Activated CD8-positive, alpha-beta memory T cell treated with anti-CD3 and anti-CD28 coated beads, Interleukin-2, amount 50 U/mL, for 1 hour (primary cell): ENCODE results near the gene SLC35F6.
A peak's percentile ranks its signal among the peaks of the same experiment; 100 is the strongest.

Source experiments
- DNase-seq: peaks from one replicate; pipeline ENCODE4 v3.0.0-alpha.2; 2020; ENCODE audit errors: extremely low read depth

Gene SLC35F6, protein sequence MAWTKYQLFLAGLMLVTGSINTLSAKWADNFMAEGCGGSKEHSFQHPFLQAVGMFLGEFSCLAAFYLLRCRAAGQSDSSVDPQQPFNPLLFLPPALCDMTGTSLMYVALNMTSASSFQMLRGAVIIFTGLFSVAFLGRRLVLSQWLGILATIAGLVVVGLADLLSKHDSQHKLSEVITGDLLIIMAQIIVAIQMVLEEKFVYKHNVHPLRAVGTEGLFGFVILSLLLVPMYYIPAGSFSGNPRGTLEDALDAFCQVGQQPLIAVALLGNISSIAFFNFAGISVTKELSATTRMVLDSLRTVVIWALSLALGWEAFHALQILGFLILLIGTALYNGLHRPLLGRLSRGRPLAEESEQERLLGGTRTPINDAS

GRCh38 chr2:26764078-26764887 lies at the start of gene SLC35F6:
TSS of gene SLC35F6 (plus strand) at chr2:26764284. CDS start at chr2:26764350, 66 bp downstream.
- DNase-seq: peak; percentile 27

DNA sequence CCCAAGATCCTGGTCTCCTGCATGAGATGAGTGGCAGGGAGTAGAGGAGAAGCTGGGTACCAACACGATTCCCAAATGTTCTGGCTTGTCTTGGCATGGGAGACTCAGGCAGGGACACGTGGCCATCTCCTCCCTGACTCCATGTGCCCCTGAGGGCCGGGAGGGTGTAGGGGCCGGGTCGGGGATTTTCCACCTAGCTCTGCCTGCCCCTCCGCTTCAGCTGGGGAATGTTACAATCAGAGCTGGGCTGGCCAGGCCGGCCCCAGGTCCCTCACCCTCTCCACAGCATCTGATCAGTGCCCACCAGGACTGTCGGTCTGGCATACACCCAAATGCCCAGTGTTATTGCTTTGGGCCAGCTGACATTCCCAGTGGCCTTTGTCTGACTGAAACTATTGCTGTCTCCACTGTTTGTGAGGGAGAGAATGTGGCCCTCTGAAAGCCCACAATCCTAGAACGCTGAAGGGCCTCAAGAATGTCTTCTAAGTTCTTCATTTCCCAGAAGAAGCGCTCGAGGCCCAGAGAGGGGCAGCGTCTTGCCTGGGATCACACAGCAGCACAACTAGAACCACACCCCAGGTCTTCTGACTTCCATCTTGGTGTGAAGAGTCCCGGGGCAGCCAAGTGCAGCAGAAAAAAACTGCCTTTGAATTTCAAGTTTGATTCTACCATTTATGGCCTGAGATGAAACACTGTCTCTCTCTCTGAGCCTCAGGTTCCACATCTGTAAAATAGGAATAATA lies 48.4 kb upstream of the SLC35F6 start:
- DNase-seq: no peak

DNA sequence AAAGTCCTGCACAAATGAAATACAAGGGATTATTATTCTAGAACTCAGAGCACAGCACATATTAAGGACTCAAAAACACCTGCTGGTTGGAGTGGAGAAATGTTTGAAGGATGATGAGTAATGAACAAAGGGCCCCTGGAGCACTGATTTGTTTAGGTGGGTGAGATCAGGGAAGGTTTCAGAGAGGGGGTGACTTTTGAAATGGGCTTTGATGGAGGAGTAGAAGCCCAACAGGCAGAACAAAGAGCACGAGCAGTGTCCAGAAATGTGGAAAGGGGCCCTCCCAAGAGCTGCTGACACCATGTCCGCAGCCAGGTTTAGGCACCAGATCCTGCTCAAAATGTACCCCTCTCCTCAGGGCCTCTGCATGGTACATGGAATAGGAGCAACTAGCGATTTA lies 47.7 kb upstream of the SLC35F6 start:
- DNase-seq: no peak

GRCh38 chr2:26716769-26717168 lies 47.3 kb upstream of the SLC35F6 start:
- no peak for DNase-seq

DNA sequence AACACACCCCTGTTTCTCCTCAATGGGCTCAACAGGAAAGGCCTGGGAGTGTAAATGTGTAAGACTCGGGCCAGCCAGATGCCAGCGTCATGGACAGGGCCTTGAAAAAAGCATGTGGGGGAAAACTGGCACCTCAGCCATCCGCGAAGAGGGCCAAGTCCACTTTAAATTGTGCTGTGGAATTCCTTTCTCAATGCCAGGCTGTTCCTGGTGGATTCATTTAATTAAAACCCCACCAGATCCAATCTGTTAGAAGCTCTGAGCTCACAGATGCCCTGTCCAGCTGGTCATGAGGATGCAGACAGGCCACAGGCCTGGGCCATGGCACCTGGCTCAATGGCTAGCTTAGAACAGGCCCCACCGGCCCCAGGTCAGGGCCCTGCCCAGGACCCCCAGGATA lies 46.7 kb upstream of the SLC35F6 start:
- DNase-seq: no peak

GRCh38 chr2:26718949-26719686 lies 45.0 kb upstream of the SLC35F6 start:
- DNase-seq: no peak

- DNase-seq: no peak
Observed at GRCh38 chr2:26720322-26721114, 43.6 kb upstream of the SLC35F6 start.

DNA sequence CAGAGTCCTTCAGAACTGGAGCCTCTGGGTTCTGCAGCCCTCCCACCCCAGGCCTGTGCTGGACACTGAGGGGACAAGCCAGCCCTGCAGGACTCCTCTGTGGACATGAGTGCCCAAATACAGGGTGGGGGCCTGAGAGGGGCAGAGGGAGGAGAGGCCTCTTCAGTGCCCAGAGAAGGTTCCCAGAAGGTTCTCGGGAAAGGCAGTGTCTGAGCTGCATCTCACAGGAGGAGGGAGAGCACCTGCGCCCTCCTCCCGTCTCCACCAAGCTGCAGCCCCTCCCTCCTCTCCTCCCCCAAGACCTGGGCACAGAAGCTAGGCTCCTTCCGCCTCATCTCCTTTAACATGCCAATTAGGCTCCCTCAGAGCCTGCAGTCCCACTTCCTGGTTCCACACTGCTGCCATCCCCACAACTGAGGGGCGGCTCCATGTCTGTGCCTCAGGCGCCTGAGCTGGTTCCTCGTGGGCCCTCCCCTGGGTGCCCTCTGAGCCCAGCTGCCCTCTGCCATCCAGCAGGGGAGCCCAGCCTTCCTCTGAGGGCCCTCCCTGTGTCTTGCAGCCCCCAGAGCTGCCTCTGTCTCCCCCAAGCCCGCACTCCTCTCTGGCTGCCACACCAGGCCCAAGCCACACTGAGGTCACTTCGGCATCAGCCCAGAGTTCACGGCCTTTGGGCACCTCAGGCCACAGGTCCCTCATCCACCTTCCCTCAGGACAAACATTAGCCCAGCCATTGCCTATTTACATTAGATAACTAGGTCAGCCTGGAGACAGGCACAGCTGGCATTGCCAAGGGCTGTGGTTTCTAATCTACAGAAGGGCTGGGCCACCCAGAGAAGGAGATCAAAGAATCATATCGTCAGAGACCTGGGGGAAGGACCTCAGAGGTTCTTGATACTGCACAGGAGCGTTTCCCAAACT lies 42.7 kb upstream of the SLC35F6 start:
- no peak for DNase-seq

DNA sequence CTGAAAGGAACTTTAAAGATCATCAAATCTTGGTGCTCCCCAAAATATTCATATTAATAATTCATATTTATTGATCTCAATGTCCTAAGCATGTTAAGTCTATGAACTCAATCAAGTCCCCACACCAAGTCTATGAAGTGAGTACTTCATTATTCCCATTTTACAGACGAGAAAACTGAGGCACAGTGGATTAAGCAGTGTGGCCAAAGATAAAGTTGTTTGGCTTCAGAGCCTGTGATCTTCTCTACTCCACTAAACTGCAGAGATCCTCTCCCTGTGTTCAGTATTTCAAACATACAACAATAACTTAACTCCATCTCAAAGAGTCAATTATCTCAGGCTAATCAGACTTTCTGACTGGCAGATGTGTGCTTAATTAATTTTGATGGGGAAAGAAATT lies 41.8 kb upstream of the SLC35F6 start:
- no peak for DNase-seq

GRCh38 chr2:26722911-26723310 lies 41.2 kb upstream of the SLC35F6 start:
- no peak for DNase-seq

DNA sequence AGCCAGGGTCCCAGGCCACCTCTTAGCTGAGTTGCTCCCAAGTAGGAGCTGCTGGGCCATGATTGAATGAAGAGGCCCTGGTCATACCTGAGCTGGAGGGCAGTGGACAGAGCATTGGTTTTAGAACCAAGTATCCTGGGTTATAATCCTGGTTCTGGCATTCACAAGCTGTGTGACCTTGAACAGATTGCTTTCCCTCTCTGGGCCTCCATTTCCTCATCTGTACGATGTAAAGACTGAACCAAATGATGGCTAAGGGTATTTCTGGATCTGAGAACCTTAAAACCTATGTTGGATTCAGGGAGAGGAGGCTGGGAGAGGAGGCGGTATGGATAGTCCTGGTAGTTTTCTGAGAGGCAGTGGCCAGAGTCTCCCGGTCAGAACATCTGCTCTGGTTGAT lies 40.6 kb upstream of the SLC35F6 start:
- DNase-seq: no peak

DNA sequence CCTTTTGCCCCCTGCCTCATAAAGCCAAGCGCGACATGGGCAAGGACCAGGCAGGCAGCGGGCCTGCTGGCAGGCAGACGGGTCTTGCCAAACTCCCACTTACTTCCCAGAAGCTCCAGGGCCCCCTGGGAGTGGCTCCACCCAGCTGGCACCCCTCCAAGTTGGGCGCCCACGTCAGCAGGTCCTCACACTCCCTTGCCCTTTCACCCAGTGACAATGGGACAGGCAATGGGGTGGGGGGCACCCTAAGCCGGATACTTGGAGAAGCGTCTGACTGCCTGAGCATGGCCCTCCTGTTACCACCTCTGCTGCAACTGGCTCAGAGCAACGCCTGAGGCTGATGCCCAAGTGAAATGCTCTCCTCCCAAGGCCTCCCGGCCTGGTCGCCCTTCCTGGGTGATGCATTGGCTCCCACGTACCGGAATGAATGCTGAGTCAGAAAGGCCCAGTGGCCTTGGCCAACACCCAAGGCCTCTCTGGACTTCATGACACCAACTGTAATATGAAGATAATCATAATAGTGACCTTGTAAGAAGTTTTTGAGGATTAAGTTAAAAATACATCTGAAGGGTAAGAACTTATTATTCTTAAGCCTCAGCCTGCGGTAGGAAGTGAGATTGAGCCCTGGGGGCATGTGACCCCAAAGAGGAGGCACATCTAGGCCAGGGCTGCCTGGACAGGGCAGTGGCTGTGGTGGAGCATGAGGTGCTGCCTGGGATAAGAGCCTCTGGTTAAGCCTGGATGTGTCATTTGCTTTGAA lies 39.9 kb upstream of the SLC35F6 start:
- no peak for DNase-seq

DNA sequence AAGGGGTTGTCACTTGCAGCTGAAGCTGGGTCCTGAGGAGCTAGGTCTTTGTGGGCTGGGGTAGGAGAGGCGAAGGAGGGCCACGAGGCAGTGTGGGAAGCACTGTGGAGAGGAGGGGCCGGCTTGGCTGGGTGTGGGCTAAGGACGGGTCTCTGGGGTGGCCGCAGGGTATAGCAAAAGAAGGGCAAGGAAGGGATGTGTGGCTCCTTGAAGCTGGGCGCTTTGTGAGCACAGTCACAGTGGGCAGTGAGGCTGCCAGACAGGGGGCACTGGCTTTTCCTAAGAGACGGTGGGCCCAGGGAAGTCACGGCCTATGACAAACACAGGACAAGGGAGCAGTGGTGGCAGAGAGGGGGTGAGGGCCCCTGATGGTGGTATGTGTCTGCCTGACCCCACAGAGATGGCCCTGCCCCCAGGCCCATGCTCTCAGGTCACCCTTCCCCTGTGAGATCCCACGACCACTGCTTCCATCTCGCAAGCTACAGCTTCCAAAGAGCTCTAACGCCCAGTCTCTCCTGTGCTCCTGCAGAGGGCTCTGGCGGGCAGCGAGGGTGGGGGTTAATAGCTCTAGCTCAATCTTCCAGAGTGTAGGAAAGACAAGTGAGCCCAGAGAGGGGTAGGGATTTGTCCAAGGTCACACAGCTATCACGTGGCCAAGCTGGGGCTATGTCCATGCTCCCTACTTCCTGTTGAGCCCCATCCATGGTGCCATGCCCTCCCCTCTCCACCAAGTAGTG lies 39.1 kb upstream of the SLC35F6 start:
- no peak for DNase-seq

GRCh38 chr2:26725521-26725820 lies 38.6 kb upstream of the SLC35F6 start:
- DNase-seq: no peak

GRCh38 chr2:26726228-26726627 lies 37.9 kb upstream of the SLC35F6 start:
- no peak for DNase-seq

- no peak for DNase-seq
Observed at GRCh38 chr2:26727641-26728561, 36.2 kb upstream of the SLC35F6 start.

DNA sequence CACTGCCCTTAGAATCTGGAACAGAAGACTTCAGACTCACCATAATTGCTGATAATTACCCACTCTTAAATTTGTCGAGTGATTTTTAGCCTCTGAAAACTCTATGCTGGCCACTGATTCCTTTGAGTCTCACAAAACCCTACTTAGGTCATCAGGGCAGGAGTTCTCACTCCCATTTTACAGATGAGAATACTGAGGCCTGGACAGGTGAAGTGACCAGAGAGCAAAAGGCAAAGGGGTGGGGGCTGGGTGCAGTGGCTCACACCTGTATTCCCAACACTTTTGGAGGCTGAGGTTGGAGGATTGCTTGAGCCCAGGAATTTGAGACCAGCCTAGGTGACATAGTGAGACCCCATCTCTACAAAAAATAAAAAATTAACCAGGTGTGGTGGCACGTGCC lies 34.8 kb upstream of the SLC35F6 start:
- DNase-seq: no peak
